OCI-LY3 (cell line): ENCODE data around the gene PTPRM.

ENCODE experiments used
- CTCF ChIP-seq: fragments of 200-600, 300-600 bp; sonication (generic); IDR thresholded peaks from 2 replicates; pipeline ENCODE4 v1.5.1; 2014; ENCODE audit warnings: antibody characterized with exemption, low read length, low read depth
- EZH2phosphoT487 ChIP-seq: fragments of 200-600 bp; shearing (Covaris generic); IDR thresholded peaks from 2 replicates; pipeline ENCODE4 v1.6.1; 2018; ENCODE audit warnings: antibody characterized with exemption, mixed run types, low read depth

- TF ChIP-seq EZH2phosphoT487 (no peak), CTCF (no peak)
Measured at GRCh38 chr18:8402237-8402636, 835.1 kb downstream of the PTPRM start.
